NB4 (cell line): Measurements from ENCODE around the gene ATRX.

Experiments used
- CTCF ChIP-seq: IDR thresholded peaks from one replicate; pipeline ENCODE4 v1.5.1; 2012; ENCODE audit warnings: low read depth, low read length
- MAX ChIP-seq: IDR thresholded peaks from 2 replicates; pipeline ENCODE4 v1.6.1; 2011; ENCODE audit warnings: low read depth, low read length
- MYC ChIP-seq: IDR thresholded peaks from 2 replicates; pipeline ENCODE4 v1.6.1; 2011; ENCODE audit warnings: low read depth, low read length
- POLR2A ChIP-seq: IDR thresholded peaks from 2 replicates; pipeline ENCODE4 v1.6.1; 2011; ENCODE audit warnings: mild to moderate bottlenecking; ENCODE audit not compliant: insufficient read length; ENCODE audit errors: extremely low read depth

- no peak for TF ChIP-seq CTCF
- no peak for TF ChIP-seq MYC
- TF ChIP-seq POLR2A: no peak
- no peak for TF ChIP-seq MAX
Measured at GRCh38 chrX:77565278-77565677, 220.7 kb downstream of the ATRX start.
